ENCODE measurements around the gene BAG1. TPM values are rescaled to one million over a fixed set of nuclear protein-coding genes. Genes with fewer than 3 reads are reported as not detected.

Gene BAG1
- total RNA-seq, 6 donors from 2014 or later = 55.5 to 157 (median 129) TPM

GRCh38 chr9:33273266-33273971 lies 8.9 kb upstream of the BAG1 start:
- Histone ChIP-seq H3K4me3 (no peak overlapping the region), H3K27ac (no peak overlapping the region), H3K27me3 (no peaks in the 10 kb centered on the region), H3K36me3 (peaks cover 42 to 99% (median 84%) of the 10 kb centered on the region in 4 donors), H3K9me3 (no peaks in the 10 kb centered on the region), H3K4me1 (no peaks in the 10 kb centered on the region)
- TF ChIP-seq CTCF (IDR thresholded peaks at IDR 0.05) = no peak
- no peak for TF ChIP-seq POLR2A (IDR thresholded peaks at IDR 0.05)
- TF ChIP-seq EP300 (IDR thresholded peaks at IDR 0.05) = no peak
- no peak for TF ChIP-seq POLR2AphosphoS5 (IDR thresholded peaks at IDR 0.05)
- ATAC-seq (ENCODE audit: low FRiP score in 2 of 2) = no peak
- WGBS, 2 donors = 76 to 79% methylated on average over 3 of the region's 3 CpGs
- DNase-seq = no peak

GRCh38 chr9:33272061-33272460 lies 7.6 kb upstream of the BAG1 start:
- Histone ChIP-seq H3K4me3 (no peak overlapping the region), H3K27ac (no peak overlapping the region), H3K4me1 (peaks cover 0 to 6% (median 2%) of the 10 kb centered on the region in 4 donors), H3K27me3 (no peaks in the 10 kb centered on the region), H3K36me3 (peaks cover 29 to 99% (median 82%) of the 10 kb centered on the region in 4 donors), H3K9me3 (no peaks in the 10 kb centered on the region)
- DNase-seq (no peak), ATAC-seq (ENCODE audit: low FRiP score in 2 of 2) (no peak)
- TF ChIP-seq POLR2A (IDR thresholded peaks at IDR 0.05) (no peak), POLR2AphosphoS5 (IDR thresholded peaks at IDR 0.05) (no peak), EP300 (IDR thresholded peaks at IDR 0.05) (no peak), CTCF (IDR thresholded peaks at IDR 0.05) (no peak)
- WGBS, 2 donors = 93 to 100% methylated on average over 1 of the region's 1 CpG

- Histone ChIP-seq H3K4me1 (peaks cover 14 to 23% (median 18%) of the 10 kb centered on the region in 4 donors), H3K4me3 (no peak overlapping the region), H3K36me3 (peaks cover 17 to 86% (median 70%) of the 10 kb centered on the region in 4 donors), H3K27ac (no peak overlapping the region), H3K9me3 (no peaks in the 10 kb centered on the region), H3K27me3 (no peaks in the 10 kb centered on the region)
- no peak for DNase-seq
- 88 to 98% methylated on average over 3 of the region's 3 CpGs for WGBS, 2 donors
- ATAC-seq (ENCODE audit: low FRiP score in 2 of 2) = no peak
- TF ChIP-seq POLR2AphosphoS5 (IDR thresholded peaks at IDR 0.05) = no peak
- no peak for TF ChIP-seq EP300 (IDR thresholded peaks at IDR 0.05)
- no peak for TF ChIP-seq CTCF (IDR thresholded peaks at IDR 0.05)
- TF ChIP-seq POLR2A (IDR thresholded peaks at IDR 0.05) = no peak
Measured at GRCh38 chr9:33270146-33270545, 5.6 kb upstream of the BAG1 start.

GRCh38 chr9:33267151-33267767 lies 2.8 kb upstream of the BAG1 start:
- H3K36me3 ChIP-seq = peaks cover 13 to 62% (median 49%) of the 10 kb centered on the region in 4 donors

More at GRCh38 chr9:33267151-33267767, 2.8 kb upstream of the BAG1 start:
- Histone ChIP-seq H3K27me3 (no peaks in the 10 kb centered on the region), H3K4me1 (peaks cover 25 to 40% (median 29%) of the 10 kb centered on the region in 4 donors), H3K9me3 (no peaks in the 10 kb centered on the region), H3K27ac (no peak overlapping the region), H3K4me3 (no peak overlapping the region)
- no peak for DNase-seq
- ATAC-seq (ENCODE audit: low FRiP score in 2 of 2) = no peak
- TF ChIP-seq POLR2A (IDR thresholded peaks at IDR 0.05) (no peak), CTCF (IDR thresholded peaks at IDR 0.05) (no peak), POLR2AphosphoS5 (IDR thresholded peaks at IDR 0.05) (no peak), EP300 (IDR thresholded peaks at IDR 0.05) (no peak)

Data from upper lobe of left lung (tissue), 6 donors.